GM21526 (cell line): ENCODE measurements around the gene LIN7B.

ENCODE experiments used
- ATAC-seq: cut with Tn5 transposase; IDR thresholded peaks from one replicate; pipeline ENCODE4 v1.9.1; 2021; ENCODE audit warnings: moderate library complexity; ENCODE audit not compliant: unreplicated experiment, low FRiP score

Gene LIN7B

GRCh38 chr19:49094505-49095482, 19.4 kb upstream of the LIN7B start:
- no peak for ATAC-seq

- ATAC-seq: no peak
These were observed 16.5 kb upstream of the LIN7B start for GRCh38 chr19:49097453-49098288.

GRCh38 chr19:49098795-49099194, 15.4 kb upstream of the LIN7B start:
- ATAC-seq: no peak

GRCh38 chr19:49101160-49101559, 13.0 kb upstream of the LIN7B start:
- ATAC-seq: no peak

GRCh38 chr19:49102303-49102702, 11.9 kb upstream of the LIN7B start:
- no peak for ATAC-seq

- no peak for ATAC-seq
These were observed 10.7 kb upstream of the LIN7B start for GRCh38 chr19:49103331-49104085.

- no peak for ATAC-seq
These were observed 9.8 kb upstream of the LIN7B start for GRCh38 chr19:49104229-49104864.

- no peak for ATAC-seq
These were observed 7.5 kb upstream of the LIN7B start for GRCh38 chr19:49106648-49107135.

- ATAC-seq: no peak
These were observed 6.3 kb upstream of the LIN7B start for GRCh38 chr19:49107625-49108459.

- no peak for ATAC-seq
These were observed 5.1 kb upstream of the LIN7B start for GRCh38 chr19:49109051-49109450.

- no peak for ATAC-seq
These were observed 4.5 kb upstream of the LIN7B start for GRCh38 chr19:49109569-49110233.

GRCh38 chr19:49110567-49110966, 3.6 kb upstream of the LIN7B start:
- no peak for ATAC-seq

GRCh38 chr19:49111218-49111998, 2.8 kb upstream of the LIN7B start:
- no peak for ATAC-seq

GRCh38 chr19:49114630-49115363, 627 bp downstream of the LIN7B start:
- no peak for ATAC-seq

- no peak for ATAC-seq
These were observed 2.4 kb downstream of the LIN7B start for GRCh38 chr19:49116544-49116943.

- ATAC-seq: no peak
These were observed 3.8 kb downstream of the LIN7B start for GRCh38 chr19:49117677-49118564.
